NCI-H748 (cell line): Measurements from ENCODE around the gene WDR19.

Experiments
- DNase-seq: peaks from one replicate; lab custom pipeline; 2025; ENCODE audit not compliant: unreplicated experiment; lab: John Stamatoyannopoulos, UW

Gene WDR19

GRCh38 chr4:39295784-39296183 is 113.5 kb downstream of the WDR19 start:
- no peak for DNase-seq

GRCh38 chr4:39302901-39303300 is 120.6 kb downstream of the WDR19 start:
- no peak for DNase-seq

- DNase-seq: no peak
Observed at GRCh38 chr4:39303871-39304270, 121.5 kb downstream of the WDR19 start.

GRCh38 chr4:39304651-39305050 is 122.3 kb downstream of the WDR19 start:
- DNase-seq: no peak

- DNase-seq: no peak
Observed at GRCh38 chr4:39305912-39306677, 123.8 kb downstream of the WDR19 start.

GRCh38 chr4:39308611-39309010 is 126.3 kb downstream of the WDR19 start:
- no peak for DNase-seq

GRCh38 chr4:39312816-39313215 is 130.5 kb downstream of the WDR19 start:
- DNase-seq: no peak

GRCh38 chr4:39319676-39320075 is 137.3 kb downstream of the WDR19 start:
- DNase-seq: no peak

- DNase-seq: no peak
Observed at GRCh38 chr4:39320381-39321115, 138.2 kb downstream of the WDR19 start.

- DNase-seq: no peak
Observed at GRCh38 chr4:39323821-39324220, 141.5 kb downstream of the WDR19 start.

GRCh38 chr4:39324446-39324845 is 142.1 kb downstream of the WDR19 start:
- DNase-seq: no peak

GRCh38 chr4:39324897-39325613 is 142.7 kb downstream of the WDR19 start:
- DNase-seq: no peak

GRCh38 chr4:39326468-39326977 is 144.2 kb downstream of the WDR19 start:
- DNase-seq: no peak

- DNase-seq: no peak
Observed at GRCh38 chr4:39330353-39330752, 148.0 kb downstream of the WDR19 start.

- DNase-seq: no peak
Observed at GRCh38 chr4:39331191-39331590, 148.9 kb downstream of the WDR19 start.
